HepG2 (cell line): ENCODE data around the gene ABCC2.

Experiments
- ARHGAP35 ChIP-seq: sonication (generic); formaldehyde crosslinking; IDR thresholded peaks from 2 replicates; pipeline ENCODE4 v1.9.0; 2022; ENCODE audit warnings: mild to moderate bottlenecking, inconsistent platforms, moderate library complexity, missing genetic modification reagents, borderline replicate concordance
- HCFC1 ChIP-seq: fragments of 150-350 bp; IDR thresholded peaks from 2 replicates; pipeline ENCODE4 v1.6.1; 2014; ENCODE audit warnings: low read depth, low read length
- MAFK ChIP-seq, 2 experiments: IDR thresholded peaks in 1 of 2; conservative IDR thresholded peaks in 1 of 2; 2 replicates each; pipeline ENCODE4 v1.6.1; 2011; ENCODE audit warnings: improper control_type of control experiment in 2 of 2, low read length in 2 of 2
- POLR2A ChIP-seq, 2 experiments: IDR thresholded peaks; 2 replicates each; pipeline ENCODE4 v1.6.1; 2011; ENCODE audit warnings: low read depth in 2 of 2, low read length in 2 of 2, mild to moderate bottlenecking in 1 of 2, moderate library complexity in 1 of 2; ENCODE audit not compliant: insufficient read depth in 1 of 2
- POLR2AphosphoS5 ChIP-seq: IDR thresholded peaks from 2 replicates; pipeline ENCODE4 v1.6.1; 2012; ENCODE audit warnings: low read depth, low read length
- SP5 ChIP-seq: IDR thresholded peaks from 2 replicates; pipeline ENCODE4 v1.6.1; 2016; ENCODE audit warnings: low read depth, borderline replicate concordance
- ZFP90 ChIP-seq: sonication (generic); formaldehyde crosslinking; IDR thresholded peaks from 2 replicates; pipeline ENCODE4 v1.8.0; 2022; ENCODE audit warnings: missing genetic modification reagents, mild to moderate bottlenecking, inconsistent platforms, borderline replicate concordance
- ZNF253 ChIP-seq: sonication (generic); formaldehyde crosslinking; IDR thresholded peaks from 2 replicates; pipeline ENCODE4 v1.8.0; 2022; ENCODE audit warnings: mild to moderate bottlenecking, missing genetic modification reagents, borderline replicate concordance
- ZNF598 ChIP-seq: sonication (generic); formaldehyde crosslinking; IDR thresholded peaks from 2 replicates; pipeline ENCODE4 v1.5.1; 2020; ENCODE audit warnings: mild to moderate bottlenecking, missing genetic modification reagents, borderline replicate concordance
- TF ChIP-seq, protein P1 (sequence below): sonication (generic); formaldehyde crosslinking; IDR thresholded peaks from 2 replicates; pipeline ENCODE4 v1.5.0; 2020; ENCODE audit warnings: mild to moderate bottlenecking, missing genetic modification reagents, moderate library complexity
- TF ChIP-seq, protein P2 (sequence below): sonication (generic); formaldehyde crosslinking; IDR thresholded peaks from 2 replicates; pipeline ENCODE4 v1.9.0; 2021; ENCODE audit warnings: missing genetic modification reagents, mild to moderate bottlenecking, borderline replicate concordance
- TF ChIP-seq, protein P3 (sequence below), 2 experiments: IDR thresholded peaks; 2 replicates each; pipeline ENCODE4 v1.6.1; 2011 to 2012; ENCODE audit warnings: low read length in 2 of 2, borderline replicate concordance in 1 of 2, low read depth in 1 of 2, mild to moderate bottlenecking in 1 of 2, moderate library complexity in 1 of 2
- TF ChIP-seq, protein P4 (sequence below): sonication (generic); formaldehyde crosslinking; IDR thresholded peaks from 2 replicates; pipeline ENCODE4 v1.8.1; 2023; ENCODE audit warnings: mild to moderate bottlenecking, missing genetic modification reagents, borderline replicate concordance

DNA sequence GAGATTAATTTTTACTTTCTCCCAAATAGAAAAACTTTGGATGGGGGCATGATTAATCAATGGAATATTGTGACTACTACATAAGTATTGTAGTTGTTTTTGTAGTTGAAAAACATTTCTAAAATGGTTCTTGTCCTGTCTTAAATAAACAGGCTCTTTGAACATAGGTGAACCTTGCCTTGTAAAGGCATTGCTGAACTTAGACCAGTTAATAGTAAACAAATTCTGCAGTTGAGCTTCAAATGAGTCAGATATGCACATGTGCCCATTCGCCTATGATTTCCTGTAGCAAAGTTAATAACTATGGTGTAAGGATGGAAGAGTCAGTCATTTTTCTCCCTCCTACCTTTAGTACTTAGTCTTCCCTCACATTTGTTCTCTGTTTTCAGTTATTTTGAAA is 27.8 kb upstream of the ABCC2 start:
- TF ChIP-seq ARHGAP35 (CRISPR knock-in tag) (no peak), ZNF598 (CRISPR knock-in tag) (no peak), SP5 (no peak), POLR2AphosphoS5 (no peak), POLR2A (IDR thresholded peaks at IDR 0.05; ENCODE audit: insufficient read depth in 1 of 2, low read depth in 2 of 2, low read length in 2 of 2) (no peak), ZNF253 (CRISPR knock-in tag) (no peak), HCFC1 (no peak), ZFP90 (no peak), MAFK (conservative IDR thresholded peaks at IDR 0.05 in 1 of 2, IDR thresholded peaks at IDR 0.05 in 1 of 2; ENCODE audit: low read length in 2 of 2) (no peak)
- TF ChIP-seq, protein P1, sequence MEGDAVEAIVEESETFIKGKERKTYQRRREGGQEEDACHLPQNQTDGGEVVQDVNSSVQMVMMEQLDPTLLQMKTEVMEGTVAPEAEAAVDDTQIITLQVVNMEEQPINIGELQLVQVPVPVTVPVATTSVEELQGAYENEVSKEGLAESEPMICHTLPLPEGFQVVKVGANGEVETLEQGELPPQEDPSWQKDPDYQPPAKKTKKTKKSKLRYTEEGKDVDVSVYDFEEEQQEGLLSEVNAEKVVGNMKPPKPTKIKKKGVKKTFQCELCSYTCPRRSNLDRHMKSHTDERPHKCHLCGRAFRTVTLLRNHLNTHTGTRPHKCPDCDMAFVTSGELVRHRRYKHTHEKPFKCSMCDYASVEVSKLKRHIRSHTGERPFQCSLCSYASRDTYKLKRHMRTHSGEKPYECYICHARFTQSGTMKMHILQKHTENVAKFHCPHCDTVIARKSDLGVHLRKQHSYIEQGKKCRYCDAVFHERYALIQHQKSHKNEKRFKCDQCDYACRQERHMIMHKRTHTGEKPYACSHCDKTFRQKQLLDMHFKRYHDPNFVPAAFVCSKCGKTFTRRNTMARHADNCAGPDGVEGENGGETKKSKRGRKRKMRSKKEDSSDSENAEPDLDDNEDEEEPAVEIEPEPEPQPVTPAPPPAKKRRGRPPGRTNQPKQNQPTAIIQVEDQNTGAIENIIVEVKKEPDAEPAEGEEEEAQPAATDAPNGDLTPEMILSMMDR (CRISPR knock-in tag), result no peak
- TF ChIP-seq, protein P2, sequence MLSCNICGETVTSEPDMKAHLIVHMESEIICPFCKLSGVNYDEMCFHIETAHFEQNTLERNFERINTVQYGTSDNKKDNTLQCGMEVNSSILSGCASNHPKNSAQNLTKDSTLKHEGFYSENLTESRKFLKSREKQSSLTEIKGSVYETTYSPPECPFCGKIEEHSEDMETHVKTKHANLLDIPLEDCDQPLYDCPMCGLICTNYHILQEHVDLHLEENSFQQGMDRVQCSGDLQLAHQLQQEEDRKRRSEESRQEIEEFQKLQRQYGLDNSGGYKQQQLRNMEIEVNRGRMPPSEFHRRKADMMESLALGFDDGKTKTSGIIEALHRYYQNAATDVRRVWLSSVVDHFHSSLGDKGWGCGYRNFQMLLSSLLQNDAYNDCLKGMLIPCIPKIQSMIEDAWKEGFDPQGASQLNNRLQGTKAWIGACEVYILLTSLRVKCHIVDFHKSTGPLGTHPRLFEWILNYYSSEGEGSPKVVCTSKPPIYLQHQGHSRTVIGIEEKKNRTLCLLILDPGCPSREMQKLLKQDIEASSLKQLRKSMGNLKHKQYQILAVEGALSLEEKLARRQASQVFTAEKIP (CRISPR knock-in tag), result no peak
- TF ChIP-seq, protein P3, sequence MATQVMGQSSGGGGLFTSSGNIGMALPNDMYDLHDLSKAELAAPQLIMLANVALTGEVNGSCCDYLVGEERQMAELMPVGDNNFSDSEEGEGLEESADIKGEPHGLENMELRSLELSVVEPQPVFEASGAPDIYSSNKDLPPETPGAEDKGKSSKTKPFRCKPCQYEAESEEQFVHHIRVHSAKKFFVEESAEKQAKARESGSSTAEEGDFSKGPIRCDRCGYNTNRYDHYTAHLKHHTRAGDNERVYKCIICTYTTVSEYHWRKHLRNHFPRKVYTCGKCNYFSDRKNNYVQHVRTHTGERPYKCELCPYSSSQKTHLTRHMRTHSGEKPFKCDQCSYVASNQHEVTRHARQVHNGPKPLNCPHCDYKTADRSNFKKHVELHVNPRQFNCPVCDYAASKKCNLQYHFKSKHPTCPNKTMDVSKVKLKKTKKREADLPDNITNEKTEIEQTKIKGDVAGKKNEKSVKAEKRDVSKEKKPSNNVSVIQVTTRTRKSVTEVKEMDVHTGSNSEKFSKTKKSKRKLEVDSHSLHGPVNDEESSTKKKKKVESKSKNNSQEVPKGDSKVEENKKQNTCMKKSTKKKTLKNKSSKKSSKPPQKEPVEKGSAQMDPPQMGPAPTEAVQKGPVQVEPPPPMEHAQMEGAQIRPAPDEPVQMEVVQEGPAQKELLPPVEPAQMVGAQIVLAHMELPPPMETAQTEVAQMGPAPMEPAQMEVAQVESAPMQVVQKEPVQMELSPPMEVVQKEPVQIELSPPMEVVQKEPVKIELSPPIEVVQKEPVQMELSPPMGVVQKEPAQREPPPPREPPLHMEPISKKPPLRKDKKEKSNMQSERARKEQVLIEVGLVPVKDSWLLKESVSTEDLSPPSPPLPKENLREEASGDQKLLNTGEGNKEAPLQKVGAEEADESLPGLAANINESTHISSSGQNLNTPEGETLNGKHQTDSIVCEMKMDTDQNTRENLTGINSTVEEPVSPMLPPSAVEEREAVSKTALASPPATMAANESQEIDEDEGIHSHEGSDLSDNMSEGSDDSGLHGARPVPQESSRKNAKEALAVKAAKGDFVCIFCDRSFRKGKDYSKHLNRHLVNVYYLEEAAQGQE (IDR thresholded peaks at IDR 0.05; ENCODE audit: borderline replicate concordance in 1 of 2, low read depth in 1 of 2, low read length in 2 of 2), result no peak
- TF ChIP-seq, protein P4, sequence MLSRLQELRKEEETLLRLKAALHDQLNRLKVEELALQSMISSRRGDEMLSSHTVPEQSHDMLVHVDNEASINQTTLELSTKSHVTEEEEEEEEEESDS, result no peak
